ENCODE data around the gene ADAMTS15. TPM values are rescaled to one million over a fixed set of nuclear protein-coding genes. Genes with fewer than 3 reads are reported as not detected.

ADAMTS15 gene
- polyA plus RNA-seq, 1 experiment, result 5.6 TPM

DNA sequence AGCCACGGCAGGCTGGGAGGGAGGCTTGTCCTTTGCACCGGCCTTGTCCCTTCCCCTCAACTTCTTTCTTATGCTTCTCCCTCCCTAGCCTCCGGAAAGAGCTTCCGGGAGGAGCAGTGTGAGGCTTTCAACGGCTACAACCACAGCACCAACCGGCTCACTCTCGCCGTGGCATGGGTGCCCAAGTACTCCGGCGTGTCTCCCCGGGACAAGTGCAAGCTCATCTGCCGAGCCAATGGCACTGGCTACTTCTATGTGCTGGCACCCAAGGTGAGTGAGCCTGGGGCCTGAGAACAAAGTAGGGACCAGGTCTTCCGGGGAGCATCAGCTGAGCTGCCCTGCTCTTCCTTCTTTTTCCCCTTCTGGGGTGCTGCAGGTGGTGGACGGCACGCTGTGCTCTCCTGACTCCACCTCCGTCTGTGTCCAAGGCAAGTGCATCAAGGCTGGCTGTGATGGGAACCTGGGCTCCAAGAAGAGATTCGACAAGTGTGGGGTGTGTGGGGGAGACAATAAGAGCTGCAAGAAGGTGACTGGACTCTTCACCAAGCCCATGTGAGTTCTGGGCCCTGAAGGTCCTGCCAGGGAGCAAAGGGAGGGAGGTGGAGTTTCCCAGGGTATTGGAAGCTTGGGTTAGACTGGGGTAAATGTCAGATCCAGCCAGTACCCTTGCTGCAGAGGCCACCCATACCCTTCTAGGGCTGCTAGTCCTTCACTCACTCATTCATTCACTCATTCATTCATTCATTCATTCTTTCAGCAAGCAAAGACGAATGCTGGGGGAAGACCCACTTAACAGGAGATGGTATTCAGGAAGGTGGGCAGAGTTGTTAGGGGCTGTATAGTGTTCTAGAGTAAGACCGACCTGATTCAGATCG is 22.6 kb downstream of the ADAMTS15 start:
- Histone ChIP-seq H3K36me3 (ENCODE audit: control insufficient read depth, insufficient read depth, low read length) (peaks cover 23% of the 10 kb centered on the region), H3K4me3 (ENCODE audit: low read depth, low read length) (no peak overlapping the region), H3K27me3 (ENCODE audit: control insufficient read depth, insufficient read depth, low read length) (no peaks in the 10 kb centered on the region)
- ChIA-PET POLR2A (no interaction called here), CTCF (interaction anchor here (1.5 kb wide), 1 partner anchor 391 kb away, joined by 4 read pairs; no protein-coding TSS in a partner anchor)
- DNase-seq (ENCODE audit: low read depth), result no peak
- TF ChIP-seq, protein P1, sequence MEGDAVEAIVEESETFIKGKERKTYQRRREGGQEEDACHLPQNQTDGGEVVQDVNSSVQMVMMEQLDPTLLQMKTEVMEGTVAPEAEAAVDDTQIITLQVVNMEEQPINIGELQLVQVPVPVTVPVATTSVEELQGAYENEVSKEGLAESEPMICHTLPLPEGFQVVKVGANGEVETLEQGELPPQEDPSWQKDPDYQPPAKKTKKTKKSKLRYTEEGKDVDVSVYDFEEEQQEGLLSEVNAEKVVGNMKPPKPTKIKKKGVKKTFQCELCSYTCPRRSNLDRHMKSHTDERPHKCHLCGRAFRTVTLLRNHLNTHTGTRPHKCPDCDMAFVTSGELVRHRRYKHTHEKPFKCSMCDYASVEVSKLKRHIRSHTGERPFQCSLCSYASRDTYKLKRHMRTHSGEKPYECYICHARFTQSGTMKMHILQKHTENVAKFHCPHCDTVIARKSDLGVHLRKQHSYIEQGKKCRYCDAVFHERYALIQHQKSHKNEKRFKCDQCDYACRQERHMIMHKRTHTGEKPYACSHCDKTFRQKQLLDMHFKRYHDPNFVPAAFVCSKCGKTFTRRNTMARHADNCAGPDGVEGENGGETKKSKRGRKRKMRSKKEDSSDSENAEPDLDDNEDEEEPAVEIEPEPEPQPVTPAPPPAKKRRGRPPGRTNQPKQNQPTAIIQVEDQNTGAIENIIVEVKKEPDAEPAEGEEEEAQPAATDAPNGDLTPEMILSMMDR (IDR thresholded peaks at IDR 0.05; ENCODE audit: insufficient read depth, low read depth, low read length), result no peak

DNA sequence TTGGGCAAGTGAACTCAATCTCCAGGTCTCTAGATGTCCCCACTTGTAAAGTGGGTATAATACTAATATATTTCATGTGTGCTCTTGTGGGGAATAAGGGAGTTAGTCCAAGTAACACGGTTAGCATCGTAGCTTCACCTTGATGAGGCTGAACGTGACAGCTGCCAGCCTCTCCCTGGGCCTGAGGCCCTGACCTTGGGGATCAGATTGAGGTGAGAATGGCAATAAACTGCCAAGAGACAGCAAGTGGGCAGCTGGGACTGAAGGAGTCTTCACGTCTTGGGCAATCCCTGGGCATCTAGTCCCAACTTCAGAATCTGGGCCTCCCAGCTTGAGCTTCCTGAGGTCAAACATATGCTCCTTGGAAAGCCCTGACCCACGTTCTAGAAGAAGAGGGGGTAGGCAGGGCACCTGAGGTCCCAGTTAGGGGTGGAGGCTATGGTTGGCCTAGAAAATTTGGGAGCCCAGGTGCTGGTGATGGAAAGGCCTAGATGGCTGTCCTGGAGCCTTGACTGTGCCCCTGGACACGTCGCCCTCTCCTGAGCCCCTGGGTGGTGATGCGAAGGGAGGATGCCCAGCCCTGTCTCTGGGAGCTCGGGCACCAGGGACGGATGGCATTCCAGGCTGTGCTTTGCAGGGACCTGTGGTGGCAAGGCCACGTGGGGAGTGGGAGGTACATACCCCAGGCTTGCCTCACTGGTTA is 23.4 kb downstream of the ADAMTS15 start:
- ChIA-PET POLR2A (no interaction called here), CTCF (interaction anchor here (1.5 kb wide), 1 partner anchor 390 kb away, joined by 4 read pairs; no protein-coding TSS in a partner anchor)
- no peaks in the 10 kb centered on the region for H3K27me3 ChIP-seq (ENCODE audit: control insufficient read depth, insufficient read depth, low read length)
- no peak overlapping the region for H3K4me3 ChIP-seq (ENCODE audit: low read depth, low read length)
- peaks cover 19% of the 10 kb centered on the region for H3K36me3 ChIP-seq (ENCODE audit: control insufficient read depth, insufficient read depth, low read length)
- TF ChIP-seq, protein P1 (IDR thresholded peaks at IDR 0.05; ENCODE audit: insufficient read depth, low read depth, low read length), result no peak
- no peak for DNase-seq (ENCODE audit: low read depth)

DNA sequence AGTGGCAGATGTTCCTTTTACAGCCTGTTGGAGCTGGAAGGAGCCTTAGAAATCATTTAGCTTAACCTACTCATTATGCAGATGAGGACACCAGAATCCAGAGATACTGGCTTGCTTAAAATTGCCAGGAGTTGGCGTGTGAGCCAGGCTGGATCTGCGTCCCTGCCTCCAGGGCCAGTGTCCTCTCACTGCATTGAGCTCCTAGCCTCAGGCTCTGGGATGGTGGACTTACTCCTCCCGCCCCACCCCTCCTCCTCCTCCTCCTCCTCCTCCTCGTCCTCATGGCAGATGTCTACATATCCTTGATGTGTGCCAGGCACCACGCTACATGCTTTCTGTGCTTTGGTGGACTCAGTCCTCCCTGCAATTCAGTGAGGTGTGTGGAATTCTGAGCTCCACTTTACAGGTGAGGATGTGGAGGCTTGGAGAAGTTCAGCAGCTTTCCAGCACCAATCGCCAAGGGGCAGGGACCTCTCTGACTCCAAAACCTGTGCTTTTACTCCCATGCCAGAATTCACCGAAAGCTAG is 24.1 kb downstream of the ADAMTS15 start:
- POLR2A ChIA-PET, result no interaction called here
- H3K27me3 ChIP-seq (ENCODE audit: control insufficient read depth, insufficient read depth, low read length), result no peaks in the 10 kb centered on the region
- TF ChIP-seq, protein P1 (IDR thresholded peaks at IDR 0.05; ENCODE audit: insufficient read depth, low read depth, low read length), result no peak
- H3K36me3 ChIP-seq (ENCODE audit: control insufficient read depth, insufficient read depth, low read length), result peaks cover 19% of the 10 kb centered on the region
- H3K4me3 ChIP-seq (ENCODE audit: low read depth, low read length), result no peak overlapping the region
- DNase-seq (ENCODE audit: low read depth), result no peak
- CTCF ChIA-PET, result interaction anchor here (1.5 kb wide), 1 partner anchor 390 kb away, joined by 4 read pairs; no protein-coding TSS in a partner anchor

DNA sequence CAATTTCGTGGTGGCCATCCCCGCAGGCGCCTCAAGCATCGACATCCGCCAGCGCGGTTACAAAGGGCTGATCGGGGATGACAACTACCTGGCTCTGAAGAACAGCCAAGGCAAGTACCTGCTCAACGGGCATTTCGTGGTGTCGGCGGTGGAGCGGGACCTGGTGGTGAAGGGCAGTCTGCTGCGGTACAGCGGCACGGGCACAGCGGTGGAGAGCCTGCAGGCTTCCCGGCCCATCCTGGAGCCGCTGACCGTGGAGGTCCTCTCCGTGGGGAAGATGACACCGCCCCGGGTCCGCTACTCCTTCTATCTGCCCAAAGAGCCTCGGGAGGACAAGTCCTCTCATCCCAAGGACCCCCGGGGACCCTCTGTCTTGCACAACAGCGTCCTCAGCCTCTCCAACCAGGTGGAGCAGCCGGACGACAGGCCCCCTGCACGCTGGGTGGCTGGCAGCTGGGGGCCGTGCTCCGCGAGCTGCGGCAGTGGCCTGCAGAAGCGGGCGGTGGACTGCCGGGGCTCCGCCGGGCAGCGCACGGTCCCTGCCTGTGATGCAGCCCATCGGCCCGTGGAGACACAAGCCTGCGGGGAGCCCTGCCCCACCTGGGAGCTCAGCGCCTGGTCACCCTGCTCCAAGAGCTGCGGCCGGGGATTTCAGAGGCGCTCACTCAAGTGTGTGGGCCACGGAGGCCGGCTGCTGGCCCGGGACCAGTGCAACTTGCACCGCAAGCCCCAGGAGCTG is 24.8 kb downstream of the ADAMTS15 start:
- TF ChIP-seq, protein P1 (IDR thresholded peaks at IDR 0.05; ENCODE audit: insufficient read depth, low read depth, low read length), result no peak
- ChIA-PET CTCF (no interaction called here), POLR2A (no interaction called here)
- no peak for DNase-seq (ENCODE audit: low read depth)
- peaks cover 19% of the 10 kb centered on the region for H3K36me3 ChIP-seq (ENCODE audit: control insufficient read depth, insufficient read depth, low read length)
- H3K27me3 ChIP-seq (ENCODE audit: control insufficient read depth, insufficient read depth, low read length), result no peaks in the 10 kb centered on the region
- H3K4me3 ChIP-seq (ENCODE audit: low read depth, low read length), result no peak overlapping the region
